ENCODE data around the gene KIF7.

DNA sequence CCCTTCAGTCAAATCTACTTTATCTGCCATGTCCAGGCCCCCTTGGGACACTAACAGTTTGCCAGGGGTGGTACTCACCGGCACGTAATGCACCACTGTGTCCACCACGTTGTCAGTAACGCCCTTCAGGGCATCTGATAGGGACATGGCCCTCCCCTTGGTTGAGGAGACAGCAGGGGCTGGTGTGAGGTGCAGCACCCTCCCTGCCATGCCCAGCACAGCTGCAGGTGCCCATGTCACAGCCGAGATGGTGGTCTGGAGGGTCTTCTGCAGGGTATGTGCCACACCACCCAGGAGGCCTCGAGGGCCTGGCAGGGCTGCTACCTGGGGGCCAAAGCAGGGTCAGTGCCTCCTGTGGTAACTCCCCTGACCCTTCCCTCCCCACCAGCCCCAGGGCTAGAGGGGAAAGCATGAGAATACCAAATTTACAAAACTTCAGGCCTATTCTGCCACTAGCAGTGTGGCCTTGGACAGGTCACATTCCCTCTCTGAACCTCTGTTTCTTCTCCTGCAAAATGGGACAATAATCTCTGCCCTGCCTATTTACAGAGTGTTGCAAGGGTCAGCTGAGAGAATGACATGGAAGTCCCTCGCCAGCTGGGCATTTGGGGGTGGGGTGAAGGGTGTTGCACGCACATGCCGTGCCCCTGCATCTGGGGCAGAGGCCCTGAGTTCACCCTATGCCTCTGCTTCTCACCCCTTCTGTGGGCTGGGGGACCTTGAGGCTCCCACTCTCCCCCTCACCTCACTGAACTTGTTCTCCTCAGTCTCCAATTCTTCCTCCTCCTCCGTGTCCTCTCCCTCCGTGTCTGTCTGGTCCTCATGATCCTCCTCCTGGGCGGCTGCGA, 11.8 kb upstream of the KIF7 start:
- TF ChIP-seq POLR2AphosphoS5 (IDR thresholded peaks at IDR 0.05) (no peak), POLR2A (IDR thresholded peaks at IDR 0.05) (no peak), EP300 (IDR thresholded peaks at IDR 0.05) (no peak)
- TF ChIP-seq, protein P1, sequence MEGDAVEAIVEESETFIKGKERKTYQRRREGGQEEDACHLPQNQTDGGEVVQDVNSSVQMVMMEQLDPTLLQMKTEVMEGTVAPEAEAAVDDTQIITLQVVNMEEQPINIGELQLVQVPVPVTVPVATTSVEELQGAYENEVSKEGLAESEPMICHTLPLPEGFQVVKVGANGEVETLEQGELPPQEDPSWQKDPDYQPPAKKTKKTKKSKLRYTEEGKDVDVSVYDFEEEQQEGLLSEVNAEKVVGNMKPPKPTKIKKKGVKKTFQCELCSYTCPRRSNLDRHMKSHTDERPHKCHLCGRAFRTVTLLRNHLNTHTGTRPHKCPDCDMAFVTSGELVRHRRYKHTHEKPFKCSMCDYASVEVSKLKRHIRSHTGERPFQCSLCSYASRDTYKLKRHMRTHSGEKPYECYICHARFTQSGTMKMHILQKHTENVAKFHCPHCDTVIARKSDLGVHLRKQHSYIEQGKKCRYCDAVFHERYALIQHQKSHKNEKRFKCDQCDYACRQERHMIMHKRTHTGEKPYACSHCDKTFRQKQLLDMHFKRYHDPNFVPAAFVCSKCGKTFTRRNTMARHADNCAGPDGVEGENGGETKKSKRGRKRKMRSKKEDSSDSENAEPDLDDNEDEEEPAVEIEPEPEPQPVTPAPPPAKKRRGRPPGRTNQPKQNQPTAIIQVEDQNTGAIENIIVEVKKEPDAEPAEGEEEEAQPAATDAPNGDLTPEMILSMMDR (IDR thresholded peaks at IDR 0.05): no peak

Measured in stomach (tissue), 4 donors.